Measurements from ENCODE around the gene CTSZ. TPM values are rescaled to one million over a fixed set of nuclear protein-coding genes. Genes with fewer than 3 reads are reported as not detected.

The CTSZ gene
- total and polyA plus RNA-seq, 8 donors = 92.2 to 479 (median 109) TPM

GRCh38 chr20:59010321-59010994 lies 3.4 kb upstream of the CTSZ start:
- peaks cover 21 to 52% of the 10 kb centered on the region in 2 donors for H3K4me1 ChIP-seq
- no peak overlapping the region for H3K4me3 ChIP-seq
- H3K27me3 ChIP-seq = no peaks in the 10 kb centered on the region
- intact Hi-C loops (cut with DNase I) = no loop called here
- ATAC-seq (peak; percentile 65), DNase-seq (peak in 2 of 4 donors; percentile 59 to 81)
- no peaks in the 10 kb centered on the region for H3K36me3 ChIP-seq
- peak overlapping the region; percentile 65 to 67 for H3K27ac ChIP-seq
- TF ChIP-seq CTCF (IDR thresholded peaks at IDR 0.05) = no peak
- H3K9me3 ChIP-seq = no peaks in the 10 kb centered on the region

- no peak for TF ChIP-seq CTCF (IDR thresholded peaks at IDR 0.05)
- Histone ChIP-seq H3K27me3 (no peaks in the 10 kb centered on the region), H3K9me3 (no peaks in the 10 kb centered on the region), H3K36me3 (peaks cover 0 to 2% of the 10 kb centered on the region in 2 donors), H3K27ac (peak overlapping the region in 1 of 2 donors; percentile 97), H3K4me3 (no peak overlapping the region), H3K4me1 (peaks cover 31 to 69% of the 10 kb centered on the region in 2 donors)
- no peak for DNase-seq
- no peak for ATAC-seq
- intact Hi-C loops (cut with DNase I) = no loop called here
These were observed 1.8 kb upstream of the CTSZ start for GRCh38 chr20:59008715-59009336.

GRCh38 chr20:59007665-59008511 lies 834 bp upstream of the CTSZ start:
- peaks cover 31 to 78% of the 10 kb centered on the region in 2 donors for H3K4me1 ChIP-seq

GRCh38 chr20:59006167-59006863 lies 739 bp downstream of the CTSZ start:
- DNase-seq (no peak), ATAC-seq (peak; percentile 1)
- TF ChIP-seq CTCF (IDR thresholded peaks at IDR 0.05) = no peak
- Histone ChIP-seq H3K4me3 (peak overlapping the region; percentile 53 to 87), H3K36me3 (peaks cover 0 to 27% of the 10 kb centered on the region in 2 donors), H3K4me1 (peaks cover 31 to 83% of the 10 kb centered on the region in 2 donors), H3K9me3 (no peaks in the 10 kb centered on the region), H3K27me3 (no peaks in the 10 kb centered on the region), H3K27ac (peak overlapping the region; percentile 84 to 97)
- intact Hi-C loops (cut with DNase I) = no loop called here

More at GRCh38 chr20:59007665-59008511, 834 bp upstream of the CTSZ start:
- DNase-seq = peak in 2 of 4 donors; percentile 81 to 86
- no peaks in the 10 kb centered on the region for H3K9me3 ChIP-seq
- peak overlapping the region; percentile 53 to 87 for H3K4me3 ChIP-seq
- peak overlapping the region; percentile 84 to 97 for H3K27ac ChIP-seq
- no peak for ATAC-seq
- H3K27me3 ChIP-seq = no peaks in the 10 kb centered on the region
- peaks cover 0 to 11% of the 10 kb centered on the region in 2 donors for H3K36me3 ChIP-seq
- TF ChIP-seq CTCF (IDR thresholded peaks at IDR 0.05) = no peak
- intact Hi-C loops (cut with DNase I) = no loop called here

Measured in left lung (tissue), 10 donors.